Measurements from ENCODE around the gene AEBP1. TPM values are rescaled to one million over a fixed set of nuclear protein-coding genes. Genes with fewer than 3 reads are reported as not detected.

The AEBP1 gene
- total RNA-seq, 1 donor from 2014 or later = 18.4 TPM

DNA sequence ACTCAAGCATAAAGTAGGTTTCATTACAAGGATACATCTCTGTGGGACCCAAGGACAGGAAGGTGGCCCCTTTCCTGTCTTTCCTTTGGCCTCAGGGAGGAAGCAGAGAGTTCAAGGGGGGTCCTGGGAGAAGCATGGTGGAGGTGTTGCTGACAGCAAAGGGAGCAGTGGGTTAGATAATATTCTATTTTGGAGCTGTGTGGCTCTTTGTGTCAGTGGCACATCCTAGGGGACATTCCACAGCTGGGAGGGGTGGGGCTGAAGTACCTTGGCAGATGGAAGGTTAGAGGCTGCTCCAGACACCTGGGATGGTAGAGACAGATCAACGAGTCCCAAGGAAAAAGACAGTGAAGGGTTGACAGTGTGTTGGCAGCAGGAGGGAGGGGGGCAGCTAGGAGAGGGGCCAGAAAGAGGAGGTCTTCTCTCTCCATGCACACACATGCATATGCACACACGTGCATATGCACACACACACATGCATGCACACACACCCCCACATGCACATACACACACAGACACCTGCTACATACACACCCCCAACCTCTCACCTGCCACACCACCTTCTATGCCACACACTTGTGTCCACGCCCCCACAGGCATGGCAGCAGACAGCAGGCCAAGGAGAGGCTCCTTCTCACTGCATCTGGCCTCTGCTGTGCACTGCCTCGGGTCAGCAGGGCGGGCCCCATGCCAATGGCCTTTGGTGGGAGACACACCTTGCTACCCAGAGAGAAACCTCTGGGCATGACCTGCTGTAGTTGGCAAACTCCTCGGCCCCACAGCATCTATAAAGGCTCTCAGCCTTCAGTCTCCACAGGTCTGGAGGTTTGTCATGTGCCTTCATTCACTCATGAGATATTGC, 24.8 kb downstream of the AEBP1 start:
- peak; percentile 47 for ATAC-seq
- DNase-seq = peak; percentile 34
- intact Hi-C loops (cut with micrococcal nuclease) = no loop called here

DNA sequence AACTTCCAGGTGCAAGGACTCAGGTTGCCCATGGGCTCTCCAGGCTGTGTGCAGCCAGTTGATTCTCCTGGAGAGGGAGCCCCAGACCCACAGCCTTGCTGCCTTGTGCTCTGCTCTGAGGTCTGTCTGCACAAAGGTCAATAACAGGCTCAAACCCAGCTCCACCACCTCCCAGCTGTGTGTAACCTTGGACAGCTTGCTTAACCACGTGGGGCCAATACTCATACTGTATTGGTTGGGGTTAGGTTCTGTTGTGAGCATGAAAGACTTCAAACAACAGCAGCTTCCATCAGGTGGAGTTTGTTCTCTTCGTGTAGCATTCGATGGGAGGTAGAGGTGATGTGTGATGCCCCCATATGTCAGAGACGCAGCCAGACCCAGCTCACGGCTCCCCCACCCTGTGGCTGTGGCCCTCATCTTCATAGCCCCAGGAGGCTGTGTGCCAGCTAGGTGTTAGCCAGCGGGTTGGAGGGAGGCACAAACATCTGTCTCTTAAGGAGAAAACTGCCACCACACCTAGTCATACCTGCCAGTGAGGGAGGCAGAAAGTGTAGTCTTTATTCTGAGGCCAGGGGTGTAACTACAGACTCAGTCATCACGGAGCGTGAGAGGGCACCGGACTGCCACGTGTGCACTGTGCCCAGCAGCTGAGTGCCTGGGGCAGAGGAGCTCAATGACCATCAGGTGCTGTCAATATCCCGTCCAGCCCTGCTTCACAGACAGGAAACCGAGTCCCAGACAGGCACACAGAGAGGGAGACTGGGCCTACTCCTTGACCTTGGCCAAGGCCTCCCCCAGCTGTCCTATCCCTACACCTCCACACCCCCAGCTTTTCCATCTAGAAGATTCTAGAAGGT, 27.3 kb downstream of the AEBP1 start:
- peak; percentile 70 for ATAC-seq
- peak; percentile 48 for DNase-seq
- intact Hi-C loops (cut with micrococcal nuclease) = no loop called here

DNA sequence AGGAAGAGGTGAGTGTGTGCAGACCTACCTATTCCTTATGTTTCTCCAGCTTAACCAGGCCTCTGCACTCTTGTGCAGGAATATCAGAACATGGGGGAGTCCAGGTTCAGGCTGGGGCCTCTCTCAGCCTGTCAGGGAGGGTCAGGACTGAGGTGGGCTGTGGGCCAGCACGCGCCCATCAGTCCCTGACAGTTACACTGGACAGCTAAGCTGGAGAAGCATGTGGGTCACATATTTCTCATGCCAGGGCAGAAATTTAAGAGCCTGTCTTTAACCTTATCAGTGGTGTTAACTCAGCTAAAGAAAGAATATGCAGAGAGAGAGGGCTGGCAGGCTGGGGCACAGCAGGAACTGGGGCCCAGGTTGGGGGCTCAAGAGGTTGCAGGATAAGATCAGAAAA, 27.9 kb downstream of the AEBP1 start:
- DNase-seq = peak; percentile 78
- peak; percentile 82 for ATAC-seq
- intact Hi-C loops (cut with micrococcal nuclease) = no loop called here

DNA sequence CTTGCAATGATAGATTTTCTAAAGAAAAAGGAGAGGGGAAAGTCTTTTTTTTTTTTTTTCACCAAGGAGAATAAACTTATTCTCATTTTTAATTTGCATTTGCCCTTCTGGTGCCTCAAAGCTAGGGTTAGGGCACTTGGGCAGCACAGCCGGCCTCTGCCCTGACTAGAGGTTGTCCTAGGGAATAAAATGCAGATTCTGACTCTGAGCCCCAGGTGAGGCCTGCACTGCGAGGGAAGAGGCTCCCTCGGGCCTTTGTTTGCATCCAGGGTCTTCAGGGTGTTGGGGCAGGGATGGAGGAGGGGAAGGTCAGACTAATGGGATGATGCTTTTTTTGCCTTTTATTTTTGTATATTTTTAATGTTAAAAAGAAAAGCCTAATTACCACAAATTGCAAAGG, 29.1 kb downstream of the AEBP1 start:
- ATAC-seq (no peak), DNase-seq (no peak)
- intact Hi-C loops (cut with micrococcal nuclease) = no loop called here

DNA sequence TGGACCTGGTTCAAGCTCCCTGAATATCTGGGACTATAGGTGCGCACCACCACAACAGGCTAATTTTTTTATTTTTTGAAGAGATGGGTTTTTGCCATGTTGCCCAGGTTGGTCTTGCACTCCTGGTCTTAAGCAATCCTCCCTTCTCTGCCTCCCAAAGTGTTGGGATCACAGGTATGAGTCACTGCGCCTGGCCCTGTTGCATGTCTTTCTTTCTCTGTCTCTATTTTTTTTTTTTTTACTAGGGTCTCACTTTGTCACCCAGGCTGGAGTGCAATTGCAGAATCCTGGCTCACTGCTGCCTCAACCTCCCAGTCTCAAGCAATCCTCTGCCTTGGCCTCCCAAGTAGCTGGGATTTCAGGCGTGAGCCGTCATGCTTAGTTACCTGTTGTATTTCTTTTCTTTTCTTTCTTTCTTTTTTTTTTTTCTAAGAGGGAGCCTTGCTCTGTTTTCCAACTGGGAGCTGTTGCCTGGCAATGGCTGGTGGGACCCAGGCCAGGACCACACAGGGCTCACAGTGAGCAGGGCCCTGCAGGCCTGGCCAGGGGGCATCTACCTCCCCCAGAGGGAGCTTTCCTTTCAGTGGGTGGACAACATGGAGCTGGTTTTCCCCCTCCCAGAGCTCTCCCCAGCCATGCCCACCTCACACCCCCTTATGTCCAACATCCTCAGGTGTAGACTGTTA, 30.9 kb downstream of the AEBP1 start:
- intact Hi-C loops (cut with micrococcal nuclease) = no loop called here
- DNase-seq (peak; percentile 68), ATAC-seq (peak; percentile 24)

DNA sequence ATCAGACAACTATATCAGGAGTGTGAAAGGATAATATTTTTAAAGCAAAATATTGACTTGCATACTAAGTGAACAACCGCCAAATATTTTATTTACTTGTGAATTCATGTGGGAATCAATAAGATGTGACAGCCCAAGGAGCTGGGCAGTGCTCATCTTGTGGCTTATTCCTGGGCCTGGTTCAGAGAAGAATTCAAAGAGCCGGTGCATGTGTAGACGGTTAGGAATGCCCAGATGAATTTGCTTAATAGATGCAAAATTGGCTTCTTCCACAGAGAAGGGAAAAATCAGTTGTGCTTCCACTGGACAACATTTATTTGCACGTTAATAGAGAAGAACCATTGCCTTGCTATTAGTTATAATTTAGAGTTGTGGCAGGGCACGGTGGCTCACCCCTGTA, 32.6 kb downstream of the AEBP1 start:
- ATAC-seq = no peak
- no peak for DNase-seq
- intact Hi-C loops (cut with micrococcal nuclease) = no loop called here

DNA sequence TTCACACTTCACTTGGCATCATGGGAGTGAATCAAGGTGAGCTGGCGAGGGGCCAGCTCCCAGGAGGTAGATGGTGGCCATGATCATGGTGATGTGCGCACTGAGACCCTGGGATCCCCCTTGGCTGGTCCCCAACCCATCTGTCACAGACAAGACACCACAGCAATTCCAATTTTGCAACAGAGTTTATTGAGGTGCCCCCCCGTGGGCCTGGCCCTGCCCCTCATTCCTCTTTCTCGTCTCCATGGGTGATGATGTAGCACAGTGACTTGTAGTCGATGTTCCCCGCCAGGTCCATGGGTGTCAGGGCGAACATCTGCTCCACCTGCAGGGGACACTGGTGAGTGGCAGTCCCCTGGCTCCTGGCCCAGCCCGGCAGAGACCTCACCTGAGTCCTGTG, 34.6 kb downstream of the AEBP1 start:
- intact Hi-C loops (cut with micrococcal nuclease) = no loop called here
- ATAC-seq (no peak), DNase-seq (no peak)

DNA sequence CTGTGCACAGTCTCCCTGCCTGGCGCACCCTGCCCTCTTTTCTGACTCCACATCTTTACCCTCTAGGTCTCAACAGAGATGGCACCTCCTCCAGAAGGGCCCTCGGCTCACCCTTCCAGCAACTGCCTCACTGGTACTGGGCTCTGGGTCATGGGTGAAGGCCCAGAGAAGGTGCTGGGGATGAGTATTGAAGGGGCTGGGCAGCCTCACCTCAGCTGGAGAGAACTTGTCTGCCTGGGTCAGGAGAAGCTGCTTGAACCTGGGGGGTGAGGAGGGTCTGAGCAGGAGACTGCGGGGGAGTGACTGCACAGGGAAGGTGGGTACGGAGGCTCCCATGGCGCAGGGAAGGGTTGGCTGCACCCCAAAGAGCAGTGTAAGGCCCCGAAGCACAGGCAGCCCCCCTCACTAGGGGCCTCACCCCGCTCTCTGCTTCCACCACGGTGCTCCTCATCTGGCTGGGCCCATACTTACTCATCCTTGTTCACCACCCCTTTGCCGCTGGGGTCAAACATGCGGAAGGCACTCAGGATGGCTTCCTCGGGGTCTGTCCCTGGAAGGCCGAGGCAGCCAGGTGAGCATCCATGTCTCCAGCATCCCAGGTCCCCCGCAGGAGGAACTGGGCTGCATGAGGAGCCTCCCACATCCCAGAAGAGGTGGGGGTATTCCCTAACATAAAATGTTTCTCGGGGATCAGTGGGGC, 35.3 kb downstream of the AEBP1 start:
- intact Hi-C loops (cut with micrococcal nuclease) = no loop called here
- no peak for DNase-seq

DNA sequence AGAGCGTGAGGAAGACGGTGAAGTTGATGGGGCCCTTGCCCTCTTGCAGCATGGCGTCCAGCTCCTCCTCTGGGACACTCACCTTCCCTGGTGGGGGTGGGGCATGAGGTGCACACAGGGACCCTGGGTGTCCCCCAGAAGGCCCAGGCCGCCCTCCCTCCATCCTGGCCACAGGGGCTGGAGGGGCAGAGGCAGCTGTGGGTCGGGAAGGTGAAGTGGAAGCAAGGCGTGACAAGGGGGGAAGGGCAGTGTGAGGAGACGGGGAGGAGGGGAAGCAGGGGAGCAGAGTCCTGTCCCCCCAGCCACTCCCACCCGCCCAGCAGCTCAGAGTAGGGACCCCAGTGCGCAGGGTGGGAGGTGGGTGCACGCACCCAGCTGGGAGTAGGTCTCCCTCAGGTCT, 36.2 kb downstream of the AEBP1 start:
- DNase-seq = no peak
- intact Hi-C loops (cut with micrococcal nuclease) = no loop called here
- no peak for ATAC-seq

More for the DNA sequence above, 35.3 kb downstream of the AEBP1 start:
- ATAC-seq = no peak

DNA sequence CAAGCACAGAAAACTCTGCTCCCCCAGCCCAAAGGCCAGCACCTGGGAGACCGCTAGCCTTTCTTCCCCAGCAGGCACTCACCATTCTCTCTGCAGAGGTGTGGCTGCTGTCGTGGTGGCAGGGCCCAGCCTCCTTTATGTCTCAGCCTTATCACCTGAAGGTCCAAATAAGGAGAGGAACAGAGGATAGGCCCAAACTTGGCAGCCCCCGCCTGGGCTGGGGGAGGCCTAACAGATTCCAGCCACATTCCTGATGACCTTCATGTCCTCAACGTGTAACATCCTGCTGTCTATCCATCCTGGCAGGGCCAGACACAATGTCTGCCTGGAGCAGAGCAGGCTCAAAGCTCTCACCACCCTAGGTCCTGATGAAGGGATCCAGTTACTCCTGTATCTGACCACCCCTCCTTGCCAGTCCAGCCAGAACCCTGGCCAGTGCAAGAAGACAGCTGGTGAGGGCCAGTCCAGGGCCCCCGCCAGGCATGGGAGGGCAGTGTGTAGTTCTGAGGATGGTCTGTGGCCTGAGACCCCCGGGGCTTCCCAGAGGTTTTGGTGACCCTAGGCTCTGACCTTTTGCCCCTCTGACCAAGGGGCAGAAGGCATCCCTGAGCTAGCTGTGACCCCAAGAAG, 37.2 kb downstream of the AEBP1 start, which contains the start of gene MYL7:
Gene MYL7, minus strand, starts transcription at position 112 of the 630 bp plus-strand sequence. Its CDS starts 27 bp downstream, at position 85.
- DNase-seq (peak; percentile 55), ATAC-seq (peak; percentile 33)
- intact Hi-C loops (cut with micrococcal nuclease) = no loop called here

DNA sequence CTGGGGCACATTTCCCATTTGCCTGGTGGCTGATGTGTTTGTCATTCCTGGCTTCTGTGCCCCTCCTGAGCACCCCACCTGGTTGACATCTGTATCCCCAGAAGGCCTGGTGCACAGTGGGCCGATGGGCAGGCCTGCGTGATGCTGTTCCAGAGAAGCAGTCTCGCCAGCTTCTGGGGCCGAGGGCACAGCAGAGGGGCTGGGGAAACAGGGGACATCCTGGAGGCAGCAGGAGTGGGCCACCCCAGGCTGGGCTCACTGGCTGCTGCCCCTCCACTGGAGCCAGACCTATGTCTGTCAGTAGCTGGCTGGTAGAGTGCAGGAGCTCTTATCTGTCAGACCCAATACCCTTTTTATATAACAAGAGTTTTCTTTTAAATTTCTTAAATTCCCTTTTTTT, 37.9 kb downstream of the AEBP1 start:
- ATAC-seq (no peak), DNase-seq (no peak)
- intact Hi-C loops (cut with micrococcal nuclease) = no loop called here

DNA sequence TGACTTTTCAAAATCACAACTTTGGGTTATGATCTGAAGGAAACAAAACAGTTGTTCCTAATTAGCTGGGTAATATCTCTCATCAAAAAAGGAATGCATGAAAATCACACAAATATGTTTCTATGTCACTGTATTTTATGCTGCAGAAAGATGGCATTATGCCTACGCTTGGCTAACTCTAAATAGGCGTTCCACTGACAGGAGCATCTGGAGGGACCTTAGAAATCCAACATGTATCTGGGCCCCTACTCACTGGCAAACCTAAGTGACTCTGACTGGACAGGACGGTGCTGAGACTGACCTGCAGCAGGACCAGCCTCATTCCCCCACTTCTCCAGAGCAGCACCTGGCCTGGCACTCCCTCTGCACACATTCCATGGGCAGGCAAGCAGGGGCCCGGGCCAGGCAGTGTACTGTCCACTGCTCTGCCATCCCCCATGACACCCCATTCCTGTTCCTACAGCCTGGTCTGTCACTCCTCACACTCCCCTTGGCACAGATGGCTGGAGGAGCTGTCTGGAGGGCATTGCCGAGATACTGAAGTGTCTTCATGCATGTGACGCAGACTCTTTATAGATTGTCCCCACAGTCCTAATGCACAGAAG, 39.6 kb downstream of the AEBP1 start:
- intact Hi-C loops (cut with micrococcal nuclease) = no loop called here
- no peak for DNase-seq
- no peak for ATAC-seq

DNA sequence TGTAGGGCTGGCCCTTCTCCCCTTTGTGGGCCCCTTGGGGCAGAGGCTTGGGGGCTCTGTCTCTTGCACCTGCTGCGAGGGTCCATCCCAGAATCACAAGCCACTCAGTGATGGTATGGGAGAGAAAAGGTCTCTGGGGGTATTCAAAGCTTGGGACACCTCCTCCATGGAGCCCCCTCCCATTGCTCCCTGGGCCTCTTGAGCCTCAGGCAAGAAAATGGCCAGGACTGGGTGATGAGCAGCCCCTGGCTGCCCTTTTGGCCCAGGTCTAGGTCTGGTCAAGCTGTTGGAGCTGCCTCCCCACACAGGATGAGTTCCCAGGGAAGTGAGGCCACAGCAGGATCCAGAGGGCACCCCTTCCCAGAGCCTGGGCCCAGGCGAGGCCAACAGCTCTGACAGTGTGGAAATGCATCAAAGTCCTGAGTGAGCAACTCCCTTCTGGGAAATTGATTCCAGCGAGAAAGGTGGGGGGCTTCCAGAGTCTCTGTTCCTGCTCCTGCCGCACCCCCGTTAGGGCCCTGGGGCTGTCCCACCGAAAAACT, 40.4 kb downstream of the AEBP1 start:
- DNase-seq (no peak), ATAC-seq (no peak)
- intact Hi-C loops (cut with micrococcal nuclease) = no loop called here

DNA sequence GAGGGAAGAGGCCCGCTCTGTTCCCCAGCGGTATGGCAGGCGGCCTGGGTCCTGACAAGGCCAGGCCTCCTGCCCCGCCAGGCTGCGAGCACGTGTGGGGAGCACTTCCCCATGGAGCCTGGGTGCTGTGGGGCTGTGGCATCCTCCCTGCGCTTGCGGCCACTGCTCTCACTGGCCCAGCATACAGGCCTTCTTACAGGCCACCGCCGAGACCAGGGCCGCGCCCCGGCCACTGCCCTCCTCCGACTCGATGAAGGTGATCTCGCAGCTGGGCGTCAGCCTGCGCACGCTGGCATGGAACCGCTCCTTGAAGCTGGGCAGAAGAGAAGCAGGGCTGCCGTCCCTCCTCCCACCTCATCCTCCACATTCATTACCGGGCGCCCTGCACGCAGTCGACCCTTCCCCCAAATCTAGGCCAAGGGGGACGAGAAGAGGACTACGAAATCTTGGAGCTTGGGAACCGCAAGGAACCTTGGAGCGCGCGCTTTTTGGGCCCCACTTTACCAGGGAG, 40.9 kb downstream of the AEBP1 start:
- DNase-seq (no peak), ATAC-seq (no peak)
- intact Hi-C loops (cut with micrococcal nuclease) = no loop called here

DNA sequence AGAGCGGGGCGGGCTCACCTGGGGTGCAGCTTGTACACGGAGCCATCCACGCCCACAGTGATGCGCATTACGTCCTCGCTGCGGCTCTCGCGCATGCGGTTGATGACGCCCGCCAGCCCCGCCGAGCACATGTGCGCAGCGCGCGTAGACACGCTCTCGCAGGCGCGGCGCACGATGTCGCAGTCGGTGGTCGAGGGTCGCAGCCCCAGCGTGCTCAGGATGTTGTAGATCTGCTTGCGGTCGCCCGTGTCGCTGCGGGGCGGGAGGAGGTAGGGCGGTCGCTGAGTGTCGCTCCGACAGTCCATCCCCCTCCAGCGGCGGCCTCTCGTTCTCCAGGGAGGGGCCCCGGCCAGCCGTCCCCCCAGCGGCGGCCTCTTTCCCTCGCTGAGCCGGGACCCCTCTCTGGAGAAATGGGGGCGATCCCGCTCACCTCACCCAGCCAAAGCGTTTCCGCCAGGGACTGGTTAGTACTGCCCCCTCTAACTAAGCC, 41.4 kb downstream of the AEBP1 start:
- intact Hi-C loops (cut with micrococcal nuclease) = no loop called here
- DNase-seq = no peak
- peak; percentile 32 for ATAC-seq

DNA sequence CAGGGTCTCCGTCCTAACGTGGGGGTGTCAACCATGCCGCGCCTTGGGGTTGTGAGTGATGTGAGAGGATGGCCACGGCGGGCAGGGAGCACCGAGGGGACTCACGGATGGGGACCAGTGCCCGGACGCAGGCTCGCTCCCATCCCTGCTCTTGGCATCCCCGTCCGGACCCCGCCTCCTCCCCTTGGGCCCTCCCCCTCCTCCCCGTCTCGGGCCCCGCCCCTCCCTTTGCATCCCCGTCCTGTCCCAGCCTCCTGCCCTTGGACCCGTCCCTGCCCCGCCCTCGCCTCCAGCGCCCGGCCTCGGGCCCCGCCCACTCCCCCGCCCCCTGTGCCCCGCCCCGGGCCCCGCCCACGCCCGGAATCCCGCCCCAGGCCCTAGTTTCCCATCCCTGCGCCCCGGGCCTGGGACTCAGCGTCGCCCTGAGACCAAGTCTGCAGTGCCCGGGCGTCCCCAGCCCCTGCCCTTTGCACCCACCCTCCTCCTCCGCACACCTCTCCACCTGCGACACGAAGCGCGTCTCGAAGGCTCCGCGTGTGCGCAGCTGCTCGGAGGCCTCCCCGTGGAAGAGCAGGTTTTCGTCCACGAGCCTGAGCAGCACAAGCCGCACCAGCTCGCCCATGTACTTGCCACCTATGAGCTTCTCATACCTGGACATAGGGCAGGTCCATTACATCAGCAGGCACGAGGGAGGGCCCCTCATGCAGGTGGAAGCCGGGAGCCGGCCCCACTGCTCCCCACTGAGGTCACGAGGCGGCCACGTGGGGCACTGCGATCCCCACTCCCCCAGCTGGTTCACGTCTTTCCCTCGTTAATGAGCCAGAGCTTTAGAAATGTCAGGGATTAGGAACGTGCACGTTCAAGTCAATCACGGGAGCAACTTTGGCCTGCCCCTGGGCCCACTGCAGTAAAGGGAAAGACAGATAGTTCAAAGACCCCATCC, 42.1 kb downstream of the AEBP1 start:
- intact Hi-C loops (cut with micrococcal nuclease) = no loop called here
- peak; percentile 91 for DNase-seq
- peak; percentile 95 for ATAC-seq

Data from left ventricle myocardium superior (tissue), 1 donor.